Mucosa of stomach (tissue), 1 donor: ENCODE results near the gene RRAGD.

Experiments
- H3K27me3 ChIP-seq: one replicate; pipeline ENCODE4 v1.7.0; 2013; ENCODE audit warnings: mild to moderate bottlenecking, low read length; ENCODE audit not compliant: control insufficient read depth, insufficient read depth
- H3K36me3 ChIP-seq: one replicate; pipeline ENCODE4 v1.7.0; 2013; ENCODE audit warnings: low read length; ENCODE audit not compliant: control insufficient read depth, insufficient read depth
- H3K4me1 ChIP-seq: one replicate; pipeline ENCODE4 v1.7.0; 2013; ENCODE audit warnings: mild to moderate bottlenecking, low read length; ENCODE audit not compliant: control insufficient read depth, insufficient read depth
- H3K4me3 ChIP-seq: one replicate; pipeline ENCODE4 v1.7.0; 2013; ENCODE audit warnings: low read length
- H3K9ac ChIP-seq: one replicate; pipeline ENCODE4 v1.7.0; 2013; ENCODE audit warnings: mild to moderate bottlenecking, low read length, moderate library complexity
- H3K9me3 ChIP-seq: one replicate; pipeline ENCODE4 v1.7.0; 2013; ENCODE audit warnings: mild to moderate bottlenecking, low read length, moderate library complexity; ENCODE audit not compliant: control insufficient read depth
- donor health status: Pancreatic carcinoma.

RRAGD gene

DNA sequence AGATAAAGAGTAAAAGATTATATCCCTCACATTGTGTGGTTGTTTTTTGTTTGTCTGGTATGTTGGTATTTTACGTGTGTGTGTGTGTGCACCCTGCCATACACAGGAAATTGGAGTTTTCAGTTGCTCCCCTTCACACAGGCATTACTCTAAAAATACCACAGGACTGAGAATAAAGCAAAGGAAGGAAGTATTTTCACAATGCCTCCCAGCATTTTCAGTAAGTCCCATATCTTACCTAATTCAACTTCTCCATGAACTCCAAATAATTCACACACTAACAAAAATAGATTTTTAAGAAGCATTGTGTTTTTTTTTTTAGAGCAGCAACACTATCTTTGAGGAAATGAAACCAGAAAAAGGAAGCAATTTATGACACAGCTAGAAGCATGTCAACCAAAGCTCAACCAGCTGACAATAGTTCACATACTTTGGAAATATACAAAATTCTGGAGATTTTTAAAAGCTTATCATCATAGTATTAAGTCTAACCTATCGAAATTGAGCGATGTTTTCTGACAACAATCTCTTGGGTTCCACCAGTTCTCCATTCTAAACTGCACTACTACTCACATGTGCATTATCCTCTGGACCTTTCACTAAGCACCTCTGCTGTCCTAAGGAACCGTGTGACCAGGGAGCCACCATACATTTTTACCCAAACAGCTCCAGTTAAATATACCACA, 61.6 kb downstream of the RRAGD start:
- Histone ChIP-seq H3K36me3 (no peaks in the 10 kb centered on the region), H3K9ac (no peak overlapping the region), H3K4me1 (peaks cover 30% of the 10 kb centered on the region), H3K4me3 (no peak overlapping the region), H3K9me3 (no peaks in the 10 kb centered on the region), H3K27me3 (no peaks in the 10 kb centered on the region)

GRCh38 chr6:89348372-89348771, 63.7 kb downstream of the RRAGD start:
- Histone ChIP-seq H3K4me3 (no peak overlapping the region), H3K27me3 (no peaks in the 10 kb centered on the region), H3K9ac (no peak overlapping the region), H3K9me3 (no peaks in the 10 kb centered on the region), H3K4me1 (peaks cover 30% of the 10 kb centered on the region), H3K36me3 (no peaks in the 10 kb centered on the region)

DNA sequence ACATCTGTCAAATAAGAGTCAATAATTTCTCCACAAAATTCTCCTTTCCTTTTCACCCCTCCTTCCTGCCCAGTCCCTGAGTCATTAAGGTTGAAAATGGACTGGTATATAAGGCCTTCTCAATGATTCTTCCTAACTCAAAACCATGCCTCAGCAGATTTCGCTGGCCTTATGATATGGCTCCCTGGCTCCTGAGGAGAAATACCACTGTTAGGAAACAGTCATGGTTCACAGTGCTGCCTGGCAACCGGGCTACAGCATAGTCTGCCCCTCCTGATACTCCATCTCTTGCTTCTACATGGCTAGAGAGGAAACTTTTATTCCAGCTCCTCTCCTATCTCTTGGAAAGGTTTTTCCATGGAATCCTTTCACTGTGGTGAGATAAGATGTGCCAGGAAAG, 64.2 kb downstream of the RRAGD start:
- Histone ChIP-seq H3K36me3 (no peaks in the 10 kb centered on the region), H3K9ac (no peak overlapping the region), H3K4me3 (no peak overlapping the region), H3K4me1 (peaks cover 30% of the 10 kb centered on the region), H3K27me3 (no peaks in the 10 kb centered on the region), H3K9me3 (no peaks in the 10 kb centered on the region)

DNA sequence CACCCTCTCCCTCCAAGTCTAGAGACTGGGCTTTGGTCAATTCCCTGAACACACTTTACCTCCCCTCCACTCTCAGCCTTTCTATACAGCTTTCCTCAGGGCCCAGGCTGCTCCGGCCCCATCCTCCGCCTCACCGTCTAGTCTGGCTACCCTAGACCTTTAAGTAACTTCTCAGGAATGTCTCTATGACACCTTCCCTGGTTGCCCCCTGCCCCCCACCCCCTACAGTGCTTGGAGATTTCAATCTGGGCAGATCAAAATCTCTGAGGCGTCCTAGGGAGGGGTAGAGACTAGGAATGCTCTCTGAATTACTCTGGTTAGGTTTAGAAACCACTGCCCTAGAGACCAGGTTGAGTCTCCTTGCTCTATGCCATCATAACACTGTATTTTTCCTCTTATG, 65.6 kb downstream of the RRAGD start:
- Histone ChIP-seq H3K27me3 (no peaks in the 10 kb centered on the region), H3K4me3 (no peak overlapping the region), H3K9ac (no peak overlapping the region), H3K9me3 (no peaks in the 10 kb centered on the region), H3K36me3 (no peaks in the 10 kb centered on the region), H3K4me1 (peaks cover 28% of the 10 kb centered on the region)

DNA sequence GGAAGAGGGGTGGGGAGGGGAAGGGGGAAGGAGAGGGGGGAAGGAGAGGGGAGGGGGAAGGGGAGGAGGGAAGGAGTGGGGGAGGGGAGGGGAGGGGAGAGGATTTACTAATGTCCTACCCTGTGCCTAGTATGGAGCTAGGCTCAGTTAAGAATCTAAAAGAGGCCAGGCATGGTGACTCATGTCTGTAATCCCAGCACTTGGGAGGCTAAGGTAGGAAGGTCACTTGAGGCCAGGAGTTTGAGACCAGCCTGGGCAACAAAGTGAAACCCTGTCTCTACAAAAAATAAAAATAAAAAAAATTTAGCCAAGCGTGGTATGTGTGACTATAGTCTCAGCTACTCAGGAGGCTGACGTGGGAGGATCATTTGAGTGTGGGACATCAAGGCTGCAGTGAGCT, 72.5 kb downstream of the RRAGD start:
- no peaks in the 10 kb centered on the region for H3K4me1 ChIP-seq
- H3K4me3 ChIP-seq: no peak overlapping the region
- no peaks in the 10 kb centered on the region for H3K9me3 ChIP-seq
- no peak overlapping the region for H3K9ac ChIP-seq
- no peaks in the 10 kb centered on the region for H3K27me3 ChIP-seq
- H3K36me3 ChIP-seq: no peaks in the 10 kb centered on the region

DNA sequence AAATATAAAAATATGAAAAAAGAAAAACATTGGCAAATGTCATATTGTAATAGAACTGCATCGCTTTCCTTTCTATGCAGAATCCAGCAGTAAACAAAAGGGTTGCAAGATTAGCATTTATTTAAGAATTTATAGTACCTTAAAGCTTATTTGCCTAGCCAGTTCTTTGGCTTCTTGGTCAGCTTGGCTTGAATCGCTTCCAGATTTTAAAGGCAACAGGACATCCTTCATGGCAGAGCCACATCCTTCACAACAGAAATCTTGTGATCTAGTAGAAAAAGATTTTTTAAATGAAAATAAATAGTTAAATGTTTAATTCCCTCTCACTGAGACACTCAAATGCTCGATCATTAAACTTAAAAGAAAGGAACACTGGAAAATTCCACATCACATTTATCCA, 76.9 kb downstream of the RRAGD start:
- H3K4me3 ChIP-seq: no peak overlapping the region
- H3K4me1 ChIP-seq: no peaks in the 10 kb centered on the region
- no peaks in the 10 kb centered on the region for H3K36me3 ChIP-seq
- H3K9ac ChIP-seq: no peak overlapping the region
- no peaks in the 10 kb centered on the region for H3K9me3 ChIP-seq
- H3K27me3 ChIP-seq: no peaks in the 10 kb centered on the region

- no peaks in the 10 kb centered on the region for H3K36me3 ChIP-seq
- no peak overlapping the region for H3K4me3 ChIP-seq
- H3K9ac ChIP-seq: no peak overlapping the region
- no peaks in the 10 kb centered on the region for H3K9me3 ChIP-seq
- H3K4me1 ChIP-seq: peaks cover 5% of the 10 kb centered on the region
- H3K27me3 ChIP-seq: no peaks in the 10 kb centered on the region
Measured at GRCh38 chr6:89330910-89331309, 81.2 kb downstream of the RRAGD start.

DNA sequence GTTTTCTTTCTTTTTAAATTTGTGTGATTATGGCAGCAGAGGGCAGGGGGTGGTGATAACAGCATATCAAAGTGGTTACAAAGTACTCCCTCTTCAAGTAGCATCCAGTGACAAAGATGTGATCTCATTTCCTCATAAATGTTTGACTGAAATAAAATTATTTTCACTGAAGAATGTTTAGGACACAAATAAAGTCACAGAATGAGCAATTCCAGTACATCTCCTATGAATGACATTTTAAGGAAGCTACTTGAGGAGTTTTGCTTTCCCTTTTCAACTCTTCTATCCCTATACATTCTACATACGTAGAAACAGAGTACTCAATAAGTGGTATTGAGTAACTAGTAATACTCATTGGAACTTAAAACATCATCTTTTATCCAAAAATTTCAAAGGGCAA, 83.1 kb downstream of the RRAGD start:
- H3K27me3 ChIP-seq: no peaks in the 10 kb centered on the region
- no peaks in the 10 kb centered on the region for H3K36me3 ChIP-seq
- H3K4me1 ChIP-seq: peaks cover 5% of the 10 kb centered on the region
- no peak overlapping the region for H3K9ac ChIP-seq
- H3K4me3 ChIP-seq: no peak overlapping the region
- H3K9me3 ChIP-seq: no peaks in the 10 kb centered on the region

GRCh38 chr6:89324304-89324703, 87.8 kb downstream of the RRAGD start:
- H3K36me3 ChIP-seq: no peaks in the 10 kb centered on the region
- no peak overlapping the region for H3K9ac ChIP-seq
- H3K27me3 ChIP-seq: no peaks in the 10 kb centered on the region
- no peak overlapping the region for H3K4me3 ChIP-seq
- no peaks in the 10 kb centered on the region for H3K4me1 ChIP-seq
- H3K9me3 ChIP-seq: no peaks in the 10 kb centered on the region

DNA sequence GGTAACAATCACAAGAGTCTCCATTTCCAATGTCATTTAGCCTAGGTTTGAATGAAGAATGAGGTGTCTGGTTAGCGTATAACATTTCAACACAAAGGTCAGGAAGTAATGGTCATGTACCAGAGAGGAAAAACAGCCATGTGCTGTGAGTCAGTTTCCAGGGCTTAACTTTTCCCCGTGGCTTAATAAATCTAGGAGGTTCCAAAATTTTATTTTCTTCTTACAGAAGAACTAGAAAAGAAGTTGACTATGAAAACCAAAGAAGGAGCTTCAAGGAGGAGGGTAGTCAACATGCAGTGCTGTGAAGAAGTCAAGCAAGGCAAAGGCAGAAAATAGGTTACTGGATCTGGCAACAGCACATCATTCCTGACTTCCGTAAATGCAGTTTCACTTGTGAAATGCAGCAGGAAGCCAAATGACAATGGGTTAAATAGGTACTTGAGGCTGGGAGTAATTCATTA, 88.5 kb downstream of the RRAGD start:
- Histone ChIP-seq H3K9ac (no peak overlapping the region), H3K9me3 (no peaks in the 10 kb centered on the region), H3K4me1 (no peaks in the 10 kb centered on the region), H3K27me3 (no peaks in the 10 kb centered on the region), H3K4me3 (no peak overlapping the region), H3K36me3 (no peaks in the 10 kb centered on the region)

GRCh38 chr6:89321131-89321970, 90.7 kb downstream of the RRAGD start:
- Histone ChIP-seq H3K27me3 (no peaks in the 10 kb centered on the region), H3K9me3 (no peaks in the 10 kb centered on the region), H3K36me3 (no peaks in the 10 kb centered on the region), H3K9ac (no peak overlapping the region), H3K4me1 (no peaks in the 10 kb centered on the region), H3K4me3 (no peak overlapping the region)

DNA sequence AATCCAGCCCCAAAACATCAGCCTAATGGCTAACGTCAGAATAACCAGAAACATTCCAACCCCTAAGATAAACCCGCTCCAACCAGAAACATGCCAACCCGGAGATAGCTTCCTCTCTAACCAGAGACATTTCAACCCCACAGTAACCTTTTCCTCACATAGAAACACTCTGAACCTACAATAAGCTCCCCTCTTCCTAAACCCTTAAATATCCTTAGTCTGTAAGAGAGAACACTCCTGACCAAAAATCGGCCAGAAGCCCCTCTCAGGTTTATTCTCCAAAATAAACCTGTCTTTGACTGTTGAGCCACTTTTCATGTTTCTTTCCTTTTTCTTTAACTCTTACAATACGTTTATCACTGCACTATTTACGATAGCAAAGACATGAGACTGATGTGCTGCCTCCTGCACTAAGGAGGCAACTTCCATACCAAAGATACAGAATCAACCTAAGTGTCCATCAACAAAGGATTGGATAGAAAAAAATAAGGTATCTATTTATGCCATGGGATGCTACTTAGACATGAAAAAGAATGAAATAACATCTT, 92.0 kb downstream of the RRAGD start:
- Histone ChIP-seq H3K4me3 (no peak overlapping the region), H3K9ac (no peak overlapping the region), H3K9me3 (no peaks in the 10 kb centered on the region), H3K27me3 (no peaks in the 10 kb centered on the region), H3K36me3 (no peaks in the 10 kb centered on the region), H3K4me1 (no peaks in the 10 kb centered on the region)
